Activated CD4-positive, alpha-beta T cell treated with anti-CD3 and anti-CD28 coated beads, Interleukin-2, amount 50 U/mL, for 24 hours (primary cell): ENCODE measurements around the gene CDKL4.
"Not testable (repeated sequence)": the region's sequence is repeated elsewhere in the genome, so short reads cannot be mapped to it uniquely, and the experiment has no call there.

Experiments used
- DNase-seq, 2 donors: peaks; one replicate each; pipeline ENCODE4 v3.0.0-alpha.2; 2020; ENCODE audit warnings: low read depth in 1 of 2, low spot score in 1 of 2

Gene CDKL4

DNA sequence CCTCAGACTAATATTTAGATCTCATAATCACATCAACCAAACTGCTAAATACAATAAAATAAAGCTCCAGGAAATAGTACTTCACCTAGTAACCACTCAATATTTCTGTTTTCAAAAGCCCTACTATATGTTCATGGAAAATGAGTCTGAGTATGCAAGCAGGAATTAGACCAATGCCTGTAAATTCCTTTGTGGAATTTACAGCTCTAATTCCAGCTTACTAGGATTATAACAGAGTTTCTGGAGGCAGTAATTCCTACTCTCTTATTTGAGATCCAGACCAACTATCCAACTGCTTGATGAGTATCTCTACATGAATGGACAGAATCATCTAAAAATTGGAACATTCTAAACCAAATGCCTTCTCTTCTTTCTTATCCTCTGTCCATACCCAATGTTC, 11.6 kb downstream of the CDKL4 start:
- DNase-seq, result no peak

GRCh38 chr2:39228413-39229209, 15.2 kb downstream of the CDKL4 start:
- no peak for DNase-seq

- DNase-seq, result peak; percentile 54 to 65
Observed at GRCh38 chr2:39227628-39228412, 15.9 kb downstream of the CDKL4 start.

DNA sequence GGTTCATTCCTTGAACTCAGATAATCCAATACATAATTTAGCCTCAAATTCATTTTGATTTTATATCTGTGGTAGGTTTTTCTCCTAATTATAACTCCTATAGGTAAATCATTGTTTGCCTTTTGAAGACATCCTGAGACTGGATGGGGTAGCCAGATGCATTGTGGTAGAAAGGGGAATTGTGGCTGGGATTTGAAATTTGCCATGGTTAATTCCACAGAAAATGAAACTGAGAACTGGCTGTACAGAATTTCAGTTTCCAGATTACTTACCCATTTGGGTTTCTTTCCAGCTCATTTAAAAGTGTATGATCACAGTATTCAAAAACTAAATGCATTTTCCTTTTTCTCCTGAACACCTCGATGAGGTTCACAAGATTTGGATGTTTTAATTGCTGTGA, 18.2 kb downstream of the CDKL4 start:
- no peak for DNase-seq

DNA sequence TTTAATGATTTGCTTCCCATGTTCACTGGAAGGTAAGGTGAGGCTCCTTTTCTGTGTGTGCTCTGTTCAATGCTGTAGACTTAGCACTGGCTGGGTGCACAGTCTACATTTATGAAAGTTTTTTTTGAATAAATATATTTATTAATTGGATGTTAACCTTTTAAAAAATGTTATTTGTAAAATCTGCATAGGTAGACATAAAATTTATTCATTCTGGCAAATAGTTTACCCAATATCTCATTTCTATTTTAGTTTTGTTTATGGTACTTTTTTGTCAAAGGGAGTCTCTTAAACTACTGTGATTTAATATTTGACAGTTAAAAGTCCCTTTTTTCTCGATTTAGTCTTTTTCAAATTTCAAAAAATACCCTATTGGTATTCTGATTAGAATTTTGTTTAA, 19.9 kb downstream of the CDKL4 start:
- DNase-seq, result no peak

GRCh38 chr2:39221459-39221858, 22.3 kb downstream of the CDKL4 start:
- no peak for DNase-seq

DNA sequence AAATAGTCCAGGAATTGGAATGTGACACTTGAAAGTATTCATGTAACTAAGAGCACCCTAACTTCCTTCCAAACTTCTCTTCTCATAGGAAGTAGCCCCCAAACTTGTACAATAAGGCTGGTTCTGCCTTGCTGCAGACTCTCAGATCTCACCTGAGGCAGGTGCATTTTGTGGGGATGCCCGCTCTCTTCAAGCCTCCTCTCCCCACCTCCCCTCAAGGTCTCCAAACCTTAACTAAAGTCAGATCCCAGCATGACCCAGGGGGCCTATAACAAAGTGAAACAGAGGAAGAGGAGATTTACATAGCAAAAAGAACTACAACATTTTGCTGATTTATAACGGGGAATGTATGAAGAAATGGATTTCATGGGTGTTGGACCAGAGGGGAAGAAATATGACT, 23.6 kb downstream of the CDKL4 start:
- DNase-seq, result no peak

GRCh38 chr2:39218391-39218790, 25.4 kb downstream of the CDKL4 start:
- no peak for DNase-seq

GRCh38 chr2:39217192-39217550, 26.6 kb downstream of the CDKL4 start:
- no peak for DNase-seq

GRCh38 chr2:39216346-39217191, 27.2 kb downstream of the CDKL4 start:
- DNase-seq, result peak; percentile 21 to 41

GRCh38 chr2:39215545-39215944, 28.2 kb downstream of the CDKL4 start:
- no peak for DNase-seq

GRCh38 chr2:39213015-39213414, 30.8 kb downstream of the CDKL4 start:
- DNase-seq, result no peak

- no peak for DNase-seq
Observed at GRCh38 chr2:39210846-39211245, 32.9 kb downstream of the CDKL4 start.

DNA sequence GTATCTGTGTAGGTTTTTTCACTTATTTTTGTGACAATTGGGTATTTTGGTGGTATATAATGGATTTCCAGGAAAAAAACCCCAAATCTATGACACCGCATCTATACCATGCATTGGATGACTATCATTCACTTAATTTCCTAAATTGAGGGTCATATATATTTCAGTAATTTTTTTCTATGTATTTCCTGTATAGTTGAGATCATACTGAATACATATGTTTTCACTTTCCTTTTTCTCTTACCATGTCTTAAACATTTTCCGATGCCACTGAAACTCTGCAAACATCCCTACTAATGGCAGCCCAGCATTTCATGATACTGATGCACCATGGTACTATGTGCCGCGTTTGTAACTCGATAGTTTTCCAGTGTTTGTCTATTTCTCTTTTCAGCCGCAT, 40.4 kb downstream of the CDKL4 start:
- DNase-seq, result no peak

DNA sequence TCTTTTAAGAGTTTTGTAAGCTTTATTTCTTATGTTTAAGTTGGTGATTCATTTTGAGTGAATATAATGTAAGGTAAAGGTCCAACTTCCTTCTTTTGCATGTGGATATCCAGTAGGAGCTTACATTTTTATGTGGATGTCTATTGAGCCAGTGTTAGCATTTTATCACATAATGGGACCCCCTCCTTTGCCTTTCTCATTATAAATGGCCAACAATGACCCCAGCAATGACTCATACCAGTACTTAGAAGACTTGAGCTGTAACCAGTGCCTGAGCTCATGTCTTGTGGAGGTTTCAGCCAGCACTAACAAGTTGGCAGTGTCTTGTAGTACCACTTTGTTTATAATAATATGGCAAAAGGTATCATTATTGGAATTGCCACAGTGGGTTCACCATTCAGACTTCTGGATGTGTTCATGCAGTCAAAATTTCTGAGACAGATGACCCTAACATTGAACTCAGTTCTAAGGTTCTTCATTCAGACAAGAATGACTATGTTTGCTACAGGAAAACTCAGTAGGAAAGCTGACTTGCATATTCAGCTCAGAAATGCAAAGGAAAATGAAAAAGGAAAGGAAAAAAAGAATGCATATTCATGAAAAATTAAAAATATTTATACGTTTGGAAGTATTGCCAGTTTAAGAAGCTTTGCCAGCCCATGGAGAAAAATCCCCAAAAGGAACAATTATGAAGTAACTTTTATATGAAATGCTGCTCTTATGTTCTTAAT, 41.0 kb downstream of the CDKL4 start:
- DNase-seq, result no peak

DNA sequence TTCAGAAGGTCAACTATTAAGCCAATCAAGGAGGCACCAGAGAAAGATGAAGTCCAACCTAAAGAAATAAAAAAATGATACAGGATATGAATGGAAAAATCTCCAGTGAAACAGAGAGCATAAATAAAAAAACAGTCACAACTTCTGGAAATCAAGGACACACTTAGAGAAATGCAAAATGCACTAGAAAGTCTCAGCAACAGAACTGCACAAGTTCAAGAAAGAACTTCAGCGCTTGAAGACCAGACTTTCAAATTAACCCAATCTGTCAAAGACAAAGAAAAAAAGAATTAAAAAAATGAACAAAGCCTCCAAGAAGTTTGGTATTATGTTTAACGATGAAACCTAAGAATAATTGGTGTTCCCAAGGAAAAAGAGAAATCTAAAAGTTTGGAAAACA, 46.8 kb downstream of the CDKL4 start:
- DNase-seq, result not testable (repeated sequence)

GRCh38 chr2:39194686-39195085, 49.1 kb downstream of the CDKL4 start:
- no peak for DNase-seq

GRCh38 chr2:39188960-39189494, 54.7 kb downstream of the CDKL4 start:
- no peak for DNase-seq

DNA sequence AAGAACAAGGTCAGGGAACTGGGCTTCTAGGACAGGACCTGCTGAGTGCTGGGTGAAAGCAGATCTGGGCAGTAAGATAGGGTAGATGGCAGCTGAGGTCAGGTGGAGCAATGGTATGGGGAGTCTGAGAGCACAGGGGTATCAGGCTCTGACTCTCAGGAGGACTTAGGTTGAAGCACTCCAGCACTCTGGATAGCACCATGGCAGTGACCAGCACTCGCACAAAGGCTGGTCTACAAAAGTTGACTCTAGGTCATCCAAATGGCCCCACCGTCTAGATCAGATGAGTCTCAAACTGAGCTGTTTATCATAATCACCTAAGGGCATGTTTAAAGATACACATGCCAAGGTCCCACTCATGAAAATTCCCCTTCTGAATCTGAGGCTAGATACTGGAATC, 60.1 kb downstream of the CDKL4 start:
- no peak for DNase-seq

DNA sequence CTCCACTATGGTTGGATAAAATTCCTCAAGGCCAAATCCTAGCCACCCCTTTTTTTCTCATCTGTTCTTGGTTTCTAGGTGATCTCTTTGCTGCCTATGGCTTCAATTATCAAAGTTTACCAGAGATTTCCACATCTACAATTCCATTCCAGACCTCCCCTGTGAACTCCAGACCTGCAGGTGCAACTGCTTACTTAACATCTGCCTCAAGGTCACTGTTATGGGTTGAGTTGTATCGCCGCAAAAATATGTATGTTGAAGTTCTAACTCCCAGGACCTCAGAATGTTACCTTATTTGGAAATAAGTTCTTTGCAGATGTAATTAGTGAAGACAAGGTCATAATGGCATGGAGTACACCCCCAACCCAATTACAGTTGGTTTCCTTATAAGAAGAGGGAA, 62.5 kb downstream of the CDKL4 start:
- no peak for DNase-seq
